Loucy (cell line): ENCODE results near the gene FOXF1.

Experiments
- EZH2phosphoT487 ChIP-seq: fragments of 200-600 bp; IDR thresholded peaks from 2 replicates; pipeline ENCODE4 v1.6.1; 2018; ENCODE audit warnings: antibody characterized with exemption, mild to moderate bottlenecking, moderate library complexity, borderline replicate concordance
- TF ChIP-seq, protein P1 (sequence below): fragments of 200-600 bp; sonication (generic); conservative IDR thresholded peaks from 2 replicates; pipeline ENCODE4 v1.5.1; 2014; ENCODE audit warnings: mild to moderate bottlenecking, antibody characterized with exemption, low read length

DNA sequence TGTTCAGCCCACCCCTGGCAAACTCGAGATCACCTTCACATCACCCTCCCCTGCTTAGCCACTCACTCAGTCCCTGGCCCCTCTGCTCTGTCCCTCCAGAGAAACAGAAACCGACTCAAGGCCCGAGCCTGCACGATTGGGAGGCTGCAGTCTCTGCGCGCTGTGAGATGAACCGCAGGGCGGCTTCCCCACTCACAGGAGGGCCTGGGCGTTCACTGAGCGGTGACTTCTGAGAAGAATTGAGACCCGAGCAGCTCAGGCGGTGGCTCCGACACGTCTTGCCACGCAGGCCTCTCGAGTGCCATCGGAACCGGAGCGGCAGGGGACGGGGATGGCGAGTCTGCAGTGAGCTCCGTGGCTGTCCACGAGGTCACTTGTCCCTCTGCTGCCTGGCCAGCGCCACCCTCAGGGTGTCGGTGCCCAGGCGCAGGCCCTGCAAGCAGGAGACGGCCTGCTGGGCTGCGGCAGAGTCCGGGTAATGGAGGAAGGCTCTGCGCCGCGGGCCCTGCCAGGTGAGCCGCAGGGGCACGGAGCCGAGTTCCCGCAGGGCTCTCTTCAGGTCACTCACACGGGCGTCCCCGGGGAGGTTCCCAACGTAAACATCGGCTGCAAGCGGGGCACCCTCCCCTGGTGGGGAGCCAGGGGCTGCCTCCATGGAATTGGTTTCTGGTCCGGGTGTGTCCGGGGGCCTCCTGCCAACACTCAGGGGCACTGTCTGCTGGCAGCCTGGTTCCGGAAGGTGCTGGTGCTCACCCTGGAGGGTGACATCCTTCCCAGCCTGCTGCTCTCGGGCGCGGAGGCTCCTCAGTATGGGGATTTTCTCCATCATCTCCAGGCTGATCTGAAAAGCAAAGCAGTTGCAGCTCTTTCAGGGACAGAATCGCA lies 21.6 kb downstream of the FOXF1 start:
- TF ChIP-seq, protein P1, sequence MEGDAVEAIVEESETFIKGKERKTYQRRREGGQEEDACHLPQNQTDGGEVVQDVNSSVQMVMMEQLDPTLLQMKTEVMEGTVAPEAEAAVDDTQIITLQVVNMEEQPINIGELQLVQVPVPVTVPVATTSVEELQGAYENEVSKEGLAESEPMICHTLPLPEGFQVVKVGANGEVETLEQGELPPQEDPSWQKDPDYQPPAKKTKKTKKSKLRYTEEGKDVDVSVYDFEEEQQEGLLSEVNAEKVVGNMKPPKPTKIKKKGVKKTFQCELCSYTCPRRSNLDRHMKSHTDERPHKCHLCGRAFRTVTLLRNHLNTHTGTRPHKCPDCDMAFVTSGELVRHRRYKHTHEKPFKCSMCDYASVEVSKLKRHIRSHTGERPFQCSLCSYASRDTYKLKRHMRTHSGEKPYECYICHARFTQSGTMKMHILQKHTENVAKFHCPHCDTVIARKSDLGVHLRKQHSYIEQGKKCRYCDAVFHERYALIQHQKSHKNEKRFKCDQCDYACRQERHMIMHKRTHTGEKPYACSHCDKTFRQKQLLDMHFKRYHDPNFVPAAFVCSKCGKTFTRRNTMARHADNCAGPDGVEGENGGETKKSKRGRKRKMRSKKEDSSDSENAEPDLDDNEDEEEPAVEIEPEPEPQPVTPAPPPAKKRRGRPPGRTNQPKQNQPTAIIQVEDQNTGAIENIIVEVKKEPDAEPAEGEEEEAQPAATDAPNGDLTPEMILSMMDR = no peak
- TF ChIP-seq EZH2phosphoT487 = no peak
